ENCODE data around the gene MYO9B.

- TF ChIP-seq CTCF (conservative IDR thresholded peaks at IDR 0.05; ENCODE audit: low read depth, low read length), result no peak
- TF ChIP-seq EZH2 (IDR thresholded peaks at IDR 0.05; ENCODE audit: borderline replicate concordance, low read depth, low read length, poor library complexity, severe bottlenecking), result no peak
Observed at GRCh38 chr19:17081672-17082630, 6.4 kb downstream of the MYO9B start.

Data from A673 (cell line).